ENCODE results near the gene FAM177B.

The FAM177B gene

DNA sequence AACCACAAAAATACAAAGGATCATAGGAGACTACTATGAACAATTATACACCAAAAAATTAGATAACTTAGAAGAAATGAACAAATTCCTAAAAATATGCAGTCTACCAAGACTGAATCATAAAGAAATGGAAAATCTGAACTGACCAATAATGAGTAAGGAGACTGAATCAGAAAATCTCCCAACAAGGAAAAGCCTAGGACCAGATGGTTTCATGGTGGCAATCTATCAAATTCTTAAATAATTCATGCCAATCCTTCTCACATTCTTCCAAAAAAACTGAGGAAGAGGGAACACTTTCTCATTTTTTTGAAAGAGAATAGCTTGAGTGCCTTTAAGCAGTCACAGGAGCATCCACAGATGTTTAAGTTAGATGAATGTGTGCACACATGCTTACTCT is 46.0 kb downstream of the FAM177B start:
- ATAC-seq (replicated peaks) (no peak), DNase-seq (no peak)
- H3K27me3 Mint-ChIP-seq = peaks cover 31 to 64% of the 10 kb centered on the region in 2 donors
- no peaks in the 10 kb centered on the region for H3K4me1 Mint-ChIP-seq (ENCODE audit: low read depth in 2 of 2)
- H3K27ac Mint-ChIP-seq = no peak overlapping the region
- no peak overlapping the region for H3K4me3 Mint-ChIP-seq
- H3K9me3 Mint-ChIP-seq = no peaks in the 10 kb centered on the region
- no peaks in the 10 kb centered on the region for H3K36me3 Mint-ChIP-seq (ENCODE audit: insufficient read depth)

DNA sequence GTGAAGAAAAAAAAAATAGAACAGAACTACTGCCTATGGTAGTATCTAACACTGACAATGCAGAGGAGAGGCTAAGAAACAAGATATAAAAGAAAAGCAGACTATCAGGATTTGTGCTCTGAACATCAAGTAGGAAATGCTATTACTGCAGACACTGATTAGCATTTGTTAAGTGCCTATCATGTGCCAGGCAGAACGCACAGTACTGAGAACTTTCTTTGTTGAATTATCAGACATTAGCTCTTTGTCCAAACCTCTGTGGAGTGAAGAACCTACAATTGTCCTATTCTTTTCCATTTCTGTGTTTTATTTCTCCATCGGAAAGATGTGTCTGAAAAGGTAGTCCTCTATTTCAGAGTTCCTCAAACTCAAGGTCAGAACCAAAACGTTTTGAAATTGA is 47.4 kb downstream of the FAM177B start:
- ATAC-seq (replicated peaks) = no peak
- Mint-ChIP-seq H3K4me3 (no peak overlapping the region), H3K36me3 (ENCODE audit: insufficient read depth) (no peaks in the 10 kb centered on the region), H3K9me3 (no peaks in the 10 kb centered on the region), H3K27me3 (peaks cover 31 to 64% of the 10 kb centered on the region in 2 donors), H3K4me1 (ENCODE audit: low read depth in 2 of 2) (no peaks in the 10 kb centered on the region), H3K27ac (no peak overlapping the region)
- DNase-seq = no peak

DNA sequence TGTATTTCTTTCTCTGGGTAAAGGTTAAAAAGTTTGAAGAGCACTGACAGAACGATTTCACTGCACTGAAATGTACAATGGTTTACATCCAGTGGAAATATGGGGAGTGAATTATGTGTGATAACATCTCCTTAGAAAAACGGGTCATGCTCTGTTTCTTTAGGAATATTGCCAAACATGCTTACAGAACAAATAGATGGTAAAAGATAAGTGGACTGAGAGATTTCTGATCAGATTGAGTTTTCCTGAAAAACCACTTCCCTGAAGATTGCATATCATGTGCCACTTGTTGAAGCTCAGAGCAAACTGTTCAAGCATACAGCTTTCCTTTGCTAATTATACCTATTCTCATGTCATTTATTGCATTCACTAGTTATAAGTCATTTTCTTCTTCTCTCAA is 47.9 kb downstream of the FAM177B start:
- peaks cover 31 to 62% of the 10 kb centered on the region in 2 donors for H3K27me3 Mint-ChIP-seq
- no peak overlapping the region for H3K4me3 Mint-ChIP-seq
- DNase-seq (no peak), ATAC-seq (replicated peaks) (no peak)
- no peaks in the 10 kb centered on the region for H3K9me3 Mint-ChIP-seq
- no peak overlapping the region for H3K27ac Mint-ChIP-seq
- H3K4me1 Mint-ChIP-seq (ENCODE audit: low read depth in 2 of 2) = no peaks in the 10 kb centered on the region
- H3K36me3 Mint-ChIP-seq (ENCODE audit: insufficient read depth) = no peaks in the 10 kb centered on the region

DNA sequence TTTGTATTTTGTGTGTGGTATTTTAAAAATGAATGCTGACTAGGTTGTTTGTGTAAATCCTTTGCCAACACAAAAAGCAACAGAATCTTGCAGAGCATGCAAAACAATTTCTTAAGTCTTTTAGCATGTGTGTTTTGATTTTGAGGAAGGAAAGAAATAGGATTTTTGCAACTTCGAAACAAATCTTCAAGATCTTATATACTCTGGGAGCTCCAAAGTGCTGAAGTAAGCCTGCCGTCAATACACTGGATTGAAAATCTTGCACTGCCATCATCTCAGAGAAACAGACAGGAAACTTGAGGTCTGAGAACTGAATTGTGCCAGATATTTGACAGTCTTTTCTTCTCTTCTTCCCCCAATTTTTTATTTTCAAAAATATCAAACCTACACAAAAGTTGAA is 48.5 kb downstream of the FAM177B start:
- Mint-ChIP-seq H3K4me1 (ENCODE audit: low read depth in 2 of 2) (no peaks in the 10 kb centered on the region), H3K36me3 (ENCODE audit: insufficient read depth) (no peaks in the 10 kb centered on the region), H3K27me3 (peaks cover 31 to 56% of the 10 kb centered on the region in 2 donors), H3K9me3 (no peaks in the 10 kb centered on the region), H3K27ac (no peak overlapping the region), H3K4me3 (no peak overlapping the region)
- no peak for ATAC-seq (replicated peaks)
- no peak for DNase-seq

DNA sequence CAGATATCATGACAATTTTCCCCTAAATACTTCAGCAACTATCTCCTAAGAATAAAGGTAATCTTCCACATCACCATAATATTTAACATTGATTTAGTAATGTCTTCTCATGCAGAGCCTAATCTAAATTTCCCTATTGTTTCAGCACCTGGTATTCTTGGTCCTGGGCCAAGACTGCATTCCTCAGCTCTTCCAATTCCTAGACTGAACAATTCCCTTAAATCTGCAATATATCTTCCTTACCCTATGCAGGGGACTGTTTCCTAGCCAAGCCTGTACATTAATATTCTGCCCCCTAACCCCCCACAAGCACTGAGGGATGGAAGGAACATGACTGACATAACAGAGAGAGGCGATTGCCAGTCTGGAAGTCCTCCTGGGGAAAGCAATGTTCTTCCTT is 49.1 kb downstream of the FAM177B start:
- no peaks in the 10 kb centered on the region for H3K36me3 Mint-ChIP-seq (ENCODE audit: insufficient read depth)
- H3K27me3 Mint-ChIP-seq = peaks cover 26 to 50% of the 10 kb centered on the region in 2 donors
- no peaks in the 10 kb centered on the region for H3K9me3 Mint-ChIP-seq
- ATAC-seq (replicated peaks) = no peak
- no peaks in the 10 kb centered on the region for H3K4me1 Mint-ChIP-seq (ENCODE audit: low read depth in 2 of 2)
- H3K27ac Mint-ChIP-seq = no peak overlapping the region
- DNase-seq = no peak
- H3K4me3 Mint-ChIP-seq = no peak overlapping the region

DNA sequence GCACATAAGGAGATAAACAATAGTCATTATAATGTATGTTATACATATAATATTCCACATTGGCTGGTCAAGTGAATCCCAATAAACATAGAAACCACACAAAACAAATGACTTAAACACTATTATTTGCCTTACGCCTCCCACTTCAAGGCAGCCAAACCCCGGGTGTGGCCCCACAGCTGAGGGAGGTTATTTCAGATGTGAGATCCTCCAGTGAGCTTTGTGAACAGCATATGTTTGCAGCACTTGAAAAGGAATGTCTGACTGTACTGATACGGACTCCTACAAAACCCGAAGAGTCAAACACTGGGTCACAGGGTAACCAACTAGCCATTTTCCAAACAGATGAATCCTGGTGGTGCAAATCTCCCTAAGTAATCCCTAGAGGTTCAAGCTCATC is 50.7 kb downstream of the FAM177B start:
- H3K36me3 Mint-ChIP-seq (ENCODE audit: insufficient read depth) = no peaks in the 10 kb centered on the region
- no peak overlapping the region for H3K27ac Mint-ChIP-seq
- DNase-seq = no peak
- H3K4me1 Mint-ChIP-seq (ENCODE audit: low read depth in 2 of 2) = no peaks in the 10 kb centered on the region
- no peak for ATAC-seq (replicated peaks)
- peaks cover 11 to 36% of the 10 kb centered on the region in 2 donors for H3K27me3 Mint-ChIP-seq
- H3K9me3 Mint-ChIP-seq = no peaks in the 10 kb centered on the region
- no peak overlapping the region for H3K4me3 Mint-ChIP-seq

DNA sequence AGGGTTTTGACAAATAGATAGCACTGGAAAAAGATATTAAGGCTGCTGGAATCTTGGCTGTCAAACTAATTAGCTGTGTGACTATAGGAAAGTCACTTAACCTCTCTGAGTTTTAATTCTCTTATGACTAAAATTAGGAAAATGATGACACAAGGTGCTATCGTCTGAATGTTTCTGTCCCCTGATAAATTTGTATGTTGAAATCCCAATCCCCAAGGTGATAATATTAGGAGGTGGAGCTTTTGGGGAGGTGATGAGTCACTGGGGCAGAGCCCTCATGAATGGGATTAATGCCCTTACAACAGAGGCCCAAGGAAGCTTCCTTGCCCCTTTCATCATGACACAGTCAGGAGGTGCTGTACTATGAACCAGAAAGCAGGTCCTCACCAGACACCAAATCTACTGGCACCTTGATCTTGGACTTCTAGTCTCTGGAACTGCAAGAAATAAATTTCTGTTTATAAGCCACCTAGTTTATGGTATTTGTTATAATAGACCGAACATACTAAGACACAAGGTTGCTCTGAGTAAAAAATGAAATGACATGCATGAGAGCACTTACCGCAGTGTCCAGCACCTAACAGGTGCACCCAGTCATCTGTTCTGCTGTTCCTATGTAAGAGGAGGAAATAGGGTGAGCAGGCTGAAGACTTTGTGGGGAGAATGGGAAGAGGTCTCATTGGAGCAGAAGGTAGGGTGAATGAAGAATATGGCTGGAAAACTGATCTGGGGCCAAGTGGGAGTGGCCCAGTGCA is 51.6 kb downstream of the FAM177B start:
- ATAC-seq (replicated peaks) (no peak), DNase-seq (no peak)
- Mint-ChIP-seq H3K4me1 (ENCODE audit: low read depth in 2 of 2) (no peaks in the 10 kb centered on the region), H3K4me3 (no peak overlapping the region), H3K27ac (no peak overlapping the region), H3K36me3 (ENCODE audit: insufficient read depth) (no peaks in the 10 kb centered on the region), H3K27me3 (peaks cover 11 to 30% of the 10 kb centered on the region in 2 donors), H3K9me3 (no peaks in the 10 kb centered on the region)

DNA sequence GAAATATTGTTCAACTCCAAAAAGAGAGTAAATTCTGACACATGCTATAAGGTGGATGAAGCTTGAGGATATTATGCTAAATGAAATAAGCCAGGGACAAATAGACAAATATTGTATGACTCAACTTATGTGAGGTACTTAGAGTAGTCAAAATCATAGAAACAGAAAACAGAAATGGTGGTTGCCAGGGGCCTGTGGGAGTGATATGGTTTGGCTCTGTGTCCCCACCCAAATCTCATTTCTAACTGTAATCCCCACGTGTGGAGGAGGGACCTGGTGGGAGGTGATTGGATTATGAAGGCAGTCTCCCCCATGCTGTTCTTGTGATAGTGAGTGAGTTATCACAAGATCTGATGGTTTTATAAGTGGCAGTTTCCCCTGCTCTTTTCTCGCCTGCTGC is 53.1 kb downstream of the FAM177B start:
- ATAC-seq (replicated peaks) = no peak
- DNase-seq = no peak
- no peaks in the 10 kb centered on the region for H3K36me3 Mint-ChIP-seq (ENCODE audit: insufficient read depth)
- H3K4me3 Mint-ChIP-seq = no peak overlapping the region
- no peaks in the 10 kb centered on the region for H3K9me3 Mint-ChIP-seq
- H3K27ac Mint-ChIP-seq = no peak overlapping the region
- H3K4me1 Mint-ChIP-seq (ENCODE audit: low read depth in 2 of 2) = no peaks in the 10 kb centered on the region
- peaks cover 11 to 15% of the 10 kb centered on the region in 2 donors for H3K27me3 Mint-ChIP-seq

DNA sequence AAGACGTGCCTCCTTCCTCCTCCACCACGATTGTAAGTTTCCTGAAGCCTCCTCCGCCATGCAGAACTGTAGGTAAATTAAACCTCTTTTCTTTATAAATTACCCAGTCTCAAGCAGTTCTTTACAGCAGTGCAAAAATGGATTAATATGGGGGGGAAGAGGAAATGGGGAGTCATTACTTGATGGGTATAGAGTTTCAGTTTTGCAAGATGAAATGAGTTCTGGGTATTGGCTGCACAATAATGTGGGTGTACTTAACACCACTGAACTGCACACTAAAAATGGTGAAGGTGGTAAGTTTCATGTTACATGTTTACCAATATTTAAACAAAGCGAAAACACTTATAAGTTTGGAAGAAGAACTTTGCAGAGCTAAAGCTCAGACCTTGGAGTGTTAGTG is 53.5 kb downstream of the FAM177B start:
- DNase-seq (no peak), ATAC-seq (replicated peaks) (no peak)
- no peak overlapping the region for H3K4me3 Mint-ChIP-seq
- H3K36me3 Mint-ChIP-seq (ENCODE audit: insufficient read depth) = no peaks in the 10 kb centered on the region
- no peaks in the 10 kb centered on the region for H3K9me3 Mint-ChIP-seq
- peaks cover 11 to 15% of the 10 kb centered on the region in 2 donors for H3K27me3 Mint-ChIP-seq
- H3K27ac Mint-ChIP-seq = no peak overlapping the region
- H3K4me1 Mint-ChIP-seq (ENCODE audit: low read depth in 2 of 2) = no peaks in the 10 kb centered on the region

DNA sequence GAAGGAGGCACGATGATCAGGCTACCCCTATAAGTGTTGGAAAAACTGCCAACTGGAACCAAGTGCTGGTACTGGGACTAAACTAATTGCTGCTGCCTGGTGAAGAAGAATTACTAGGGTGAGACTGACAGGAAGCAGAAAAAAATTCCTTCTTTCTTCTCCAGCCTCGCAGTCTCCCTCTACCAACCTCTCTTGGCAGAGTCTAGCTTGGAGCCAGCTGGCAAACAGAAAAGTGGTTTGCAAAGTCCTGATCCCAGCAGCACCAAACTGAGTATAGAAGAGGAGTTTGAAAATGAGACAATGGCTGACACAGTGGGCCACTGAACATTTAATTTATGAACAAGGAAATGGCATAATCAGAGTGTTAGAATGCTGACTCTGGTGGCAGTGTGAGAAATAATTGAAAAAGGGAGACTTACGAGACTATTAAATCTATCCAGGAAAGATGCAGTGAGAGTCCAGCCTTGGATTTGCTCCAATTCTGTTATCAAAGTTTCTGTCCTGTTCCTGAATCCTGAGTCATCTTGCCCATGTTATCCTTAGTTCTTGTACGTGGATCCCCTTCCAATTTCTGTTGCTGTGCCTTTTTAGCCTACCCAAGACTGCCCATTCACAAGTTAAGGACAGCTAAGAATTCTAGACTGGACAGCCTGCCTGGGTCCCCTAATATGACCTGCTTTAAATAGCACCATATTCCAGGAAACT is 54.2 kb downstream of the FAM177B start:
- peaks cover 9 to 11% of the 10 kb centered on the region in 2 donors for H3K27me3 Mint-ChIP-seq
- no peaks in the 10 kb centered on the region for H3K9me3 Mint-ChIP-seq
- ATAC-seq (replicated peaks) (no peak), DNase-seq (no peak)
- no peak overlapping the region for H3K4me3 Mint-ChIP-seq
- no peaks in the 10 kb centered on the region for H3K36me3 Mint-ChIP-seq (ENCODE audit: insufficient read depth)
- H3K27ac Mint-ChIP-seq = no peak overlapping the region
- no peaks in the 10 kb centered on the region for H3K4me1 Mint-ChIP-seq (ENCODE audit: low read depth in 2 of 2)

DNA sequence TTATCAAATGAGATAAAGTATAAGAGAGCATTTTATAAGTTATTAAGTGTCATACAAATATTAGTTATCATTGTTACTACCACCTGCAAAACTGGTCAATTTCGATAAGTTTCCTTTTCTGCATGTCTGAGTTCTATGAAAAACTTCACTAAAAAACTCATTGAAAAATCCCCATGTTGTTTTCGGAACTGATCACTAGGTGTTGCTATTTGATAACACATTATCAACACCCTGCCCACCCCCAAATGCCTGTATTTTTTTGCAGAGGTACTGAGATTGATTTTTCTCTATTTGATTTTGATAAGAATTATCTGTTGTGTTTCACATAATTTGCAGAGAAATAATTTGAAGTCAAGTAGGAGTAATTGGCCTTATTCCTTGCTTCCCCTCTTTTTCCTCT is 55.7 kb downstream of the FAM177B start:
- no peak overlapping the region for H3K4me3 Mint-ChIP-seq
- peak overlapping the region in 1 of 2 donors; percentile 14 for H3K27ac Mint-ChIP-seq
- DNase-seq (no peak), ATAC-seq (replicated peaks) (no peak)
- H3K9me3 Mint-ChIP-seq = no peaks in the 10 kb centered on the region
- no peaks in the 10 kb centered on the region for H3K27me3 Mint-ChIP-seq
- no peaks in the 10 kb centered on the region for H3K4me1 Mint-ChIP-seq (ENCODE audit: low read depth in 2 of 2)
- no peaks in the 10 kb centered on the region for H3K36me3 Mint-ChIP-seq (ENCODE audit: insufficient read depth)

DNA sequence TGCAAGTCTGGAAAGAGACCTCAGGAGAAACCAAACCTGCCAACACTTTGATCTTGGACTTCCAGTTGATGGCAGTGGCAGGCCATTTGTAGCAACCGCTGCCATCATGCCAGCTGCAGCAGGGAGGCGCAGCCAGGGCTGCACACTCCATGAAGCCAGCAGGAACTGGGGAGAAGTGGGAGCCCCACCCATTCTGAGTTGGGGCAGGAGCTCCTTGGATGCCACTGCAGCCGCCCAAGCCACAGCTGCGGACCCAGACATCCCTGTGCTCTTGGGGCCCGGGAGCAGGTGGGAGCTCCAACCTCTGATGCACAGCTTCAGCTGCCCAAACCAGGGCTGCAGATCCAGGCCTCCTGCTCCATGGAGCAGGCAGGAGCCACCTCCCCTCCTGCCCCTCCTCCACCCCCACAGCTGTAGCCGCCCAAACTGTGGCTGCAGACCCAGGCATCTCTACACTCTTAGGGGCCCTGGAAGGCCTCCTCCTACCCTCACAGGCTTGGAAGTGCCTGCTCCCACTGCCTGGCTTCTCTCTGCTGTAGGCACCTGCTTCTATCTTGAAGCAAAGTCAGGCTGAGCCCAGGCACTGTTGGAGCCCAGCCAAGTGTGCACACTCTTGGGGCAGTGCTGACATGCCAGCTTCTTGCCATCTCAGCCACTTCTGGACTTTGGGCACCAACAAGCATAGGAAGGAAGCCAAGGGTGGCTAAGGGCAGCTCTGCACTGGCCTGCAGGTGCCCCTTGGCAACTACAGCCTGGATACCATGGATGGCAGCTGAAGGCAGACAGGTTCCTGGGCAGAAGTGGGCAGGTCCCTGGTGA is 57.9 kb downstream of the FAM177B start:
- peaks cover 0 to 2% of the 10 kb centered on the region in 2 donors for H3K4me1 Mint-ChIP-seq (ENCODE audit: low read depth in 2 of 2)
- no peak for DNase-seq
- H3K27me3 Mint-ChIP-seq = peaks cover 0 to 11% of the 10 kb centered on the region in 2 donors
- H3K27ac Mint-ChIP-seq = no peak overlapping the region
- no peaks in the 10 kb centered on the region for H3K9me3 Mint-ChIP-seq
- ATAC-seq (replicated peaks) = no peak
- no peak overlapping the region for H3K4me3 Mint-ChIP-seq
- H3K36me3 Mint-ChIP-seq (ENCODE audit: insufficient read depth) = no peaks in the 10 kb centered on the region

DNA sequence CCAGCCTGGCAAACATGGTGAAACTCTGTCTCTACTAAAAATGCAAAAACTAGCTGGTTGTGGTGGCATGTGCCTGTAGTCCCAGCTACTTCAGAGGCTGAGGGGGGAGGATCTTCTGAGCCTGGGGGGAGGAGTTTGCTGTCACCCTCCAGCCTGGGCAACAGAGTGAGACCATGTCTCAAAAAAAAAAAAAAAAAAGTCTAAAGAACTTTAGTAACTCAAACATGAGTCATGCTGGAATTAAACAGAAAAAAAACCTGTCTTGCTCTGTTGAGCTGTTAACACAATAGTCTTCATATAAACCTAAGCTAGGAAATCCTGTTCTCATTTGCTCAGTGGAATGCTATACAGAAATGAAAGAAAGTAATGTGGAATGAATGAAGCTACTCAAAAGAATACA is 61.1 kb downstream of the FAM177B start:
- no peak for DNase-seq

More for the DNA sequence above, 61.1 kb downstream of the FAM177B start:
- ATAC-seq (replicated peaks) = no peak
- Mint-ChIP-seq H3K4me1 (ENCODE audit: low read depth in 2 of 2) (peaks cover 0 to 2% of the 10 kb centered on the region in 2 donors), H3K9me3 (no peaks in the 10 kb centered on the region), H3K27me3 (peaks cover 20 to 37% of the 10 kb centered on the region in 2 donors), H3K4me3 (no peak overlapping the region), H3K36me3 (ENCODE audit: insufficient read depth) (no peaks in the 10 kb centered on the region), H3K27ac (no peak overlapping the region)

Measured in effector memory CD8-positive, alpha-beta T cell (primary cell).